Ovary (tissue), 3 donors: Measurements from ENCODE around the gene OR1K1.

ENCODE experiments used
- CTCF ChIP-seq, 3 donors: fragments of 450-650 bp in 2 of 3; fragments of 200-600 bp in 1 of 3; IDR thresholded peaks; one replicate each; pipeline versions ENCODE4 v1.5.1 to v1.8.0; 2016 to 2022; ENCODE audit warnings: antibody characterized with exemption in 3 of 3, mild to moderate bottlenecking in 1 of 3
- EP300 ChIP-seq: sonication (generic); formaldehyde crosslinking; IDR thresholded peaks from one replicate; pipeline ENCODE4 v1.6.1; 2017; ENCODE audit warnings: antibody characterized with exemption
- POLR2A ChIP-seq: fragments of 450-650 bp; IDR thresholded peaks from one replicate; pipeline ENCODE4 v1.6.1; 2017; ENCODE audit warnings: antibody characterized with exemption, mild to moderate bottlenecking, moderate library complexity
- donor health status: DM: no; HTN: no; CAD: no.

DNA sequence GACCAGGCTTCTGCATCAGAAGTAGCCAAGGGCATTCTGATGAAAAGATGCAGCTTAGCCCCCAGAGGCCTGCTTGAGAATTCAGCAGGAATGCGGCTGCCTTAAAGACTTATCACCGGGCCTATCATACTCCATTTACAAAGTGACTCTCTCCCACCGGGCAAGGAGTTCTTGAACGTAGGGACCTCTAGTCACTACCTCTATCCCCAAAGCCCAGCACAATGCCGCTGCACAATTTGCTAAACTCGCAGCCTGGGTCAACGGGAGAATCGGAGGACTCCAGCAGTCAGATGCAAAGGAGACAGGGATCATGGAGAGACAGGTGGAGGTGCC, 27.8 kb downstream of the OR1K1 start:
- TF ChIP-seq CTCF (IDR thresholded peaks at IDR 0.05) (no peak), POLR2A (no peak), EP300 (no peak)
